Measurements from ENCODE around the gene SERAC1.

- no peak for TF ChIP-seq CTCF (optimal IDR thresholded peaks at IDR 0.05 in 1 of 3, IDR thresholded peaks at IDR 0.05 in 1 of 3, conservative IDR thresholded peaks at IDR 0.05 in 1 of 3; ENCODE audit: extremely low read depth in 1 of 3, insufficient read depth in 2 of 3, low read length in 3 of 3)
- TF ChIP-seq EZH2 (IDR thresholded peaks at IDR 0.05; ENCODE audit: low read length) = no peak
These were observed 81.4 kb downstream of the SERAC1 start for GRCh38 chr6:158086504-158087223.
